Keratinocyte (primary cell): ENCODE results near the gene CDC42EP4.
"Not testable (repeated sequence)": the region's sequence is repeated elsewhere in the genome, so short reads cannot be mapped to it uniquely, and the experiment has no call there.

Source experiments
- CTCF ChIP-seq, 3 experiments: IDR thresholded peaks in 1 of 3; conservative IDR thresholded peaks in 1 of 3; optimal IDR thresholded peaks in 1 of 3; 2 replicates in 2 of 3; 3 replicates in 1 of 3; pipeline versions ENCODE3 to v1.5.1; 2011; ENCODE audit warnings: low read length in 3 of 3, mild to moderate bottlenecking in 3 of 3, moderate library complexity in 2 of 3, control low read depth in 1 of 3, inconsistent platforms in 1 of 3; ENCODE audit not compliant: insufficient read depth in 2 of 3; ENCODE audit errors: extremely low read depth in 1 of 3
- EZH2 ChIP-seq: IDR thresholded peaks from one replicate; pipeline ENCODE4 v1.6.1; 2012; ENCODE audit warnings: inconsistent platforms, mild to moderate bottlenecking, low read length, moderate library complexity

- not testable (repeated sequence) for TF ChIP-seq CTCF (optimal IDR thresholded peaks at IDR 0.05 in 1 of 3, IDR thresholded peaks at IDR 0.05 in 1 of 3, conservative IDR thresholded peaks at IDR 0.05 in 1 of 3; ENCODE audit: extremely low read depth in 1 of 3, insufficient read depth in 2 of 3, low read length in 3 of 3); EZH2
Observed at GRCh38 chr17:73333445-73333844, 21.6 kb upstream of the CDC42EP4 start.
